Ishikawa (cell line): ENCODE data around the gene EVC2.

ENCODE experiments used
- CEBPB ChIP-seq: IDR thresholded peaks from 2 replicates; pipeline ENCODE4 v1.6.1; 2012
- CREB1 ChIP-seq: IDR thresholded peaks from 2 replicates; pipeline ENCODE4 v1.6.1; 2012; ENCODE audit warnings: low read depth
- EGR1 ChIP-seq: IDR thresholded peaks from 2 replicates; pipeline ENCODE4 v1.6.1; 2012
- EP300 ChIP-seq: IDR thresholded peaks from 2 replicates; pipeline ENCODE4 v1.6.1; 2012; ENCODE audit warnings: borderline replicate concordance
- FOXM1 ChIP-seq: IDR thresholded peaks from 2 replicates; pipeline ENCODE4 v1.6.1; 2012; ENCODE audit warnings: low read depth, borderline replicate concordance
- MAX ChIP-seq: IDR thresholded peaks from 2 replicates; pipeline ENCODE4 v1.6.1; 2012
- NFIC ChIP-seq: IDR thresholded peaks from 2 replicates; pipeline ENCODE4 v1.6.1; 2012
- RAD21 ChIP-seq: IDR thresholded peaks from 2 replicates; pipeline ENCODE4 v1.6.1; 2012; ENCODE audit warnings: low read depth
- REST ChIP-seq: IDR thresholded peaks from 2 replicates; pipeline ENCODE4 v1.6.1; 2012; ENCODE audit warnings: low read depth, mild to moderate bottlenecking
- TAF1 ChIP-seq: IDR thresholded peaks from 2 replicates; pipeline ENCODE4 v1.6.1; 2012; ENCODE audit warnings: low read depth, mild to moderate bottlenecking
- TCF12 ChIP-seq: IDR thresholded peaks from 2 replicates; pipeline ENCODE4 v1.6.1; 2012; ENCODE audit warnings: low read depth
- TEAD4 ChIP-seq: IDR thresholded peaks from 2 replicates; pipeline ENCODE4 v1.6.1; 2012
- USF1 ChIP-seq: IDR thresholded peaks from 2 replicates; pipeline ENCODE4 v1.6.1; 2012
- YY1 ChIP-seq: IDR thresholded peaks from 2 replicates; pipeline ENCODE4 v1.6.1; 2012; ENCODE audit warnings: low read depth
- ZBTB7A ChIP-seq: IDR thresholded peaks from 2 replicates; pipeline ENCODE4 v1.6.1; 2012; ENCODE audit warnings: low read depth

Gene EVC2

GRCh38 chr4:5751666-5752375, 43.5 kb upstream of the EVC2 start:
- no peak for TF ChIP-seq TEAD4
- no peak for TF ChIP-seq RAD21
- TF ChIP-seq EP300, result no peak
- no peak for TF ChIP-seq CEBPB
- no peak for TF ChIP-seq REST
- no peak for TF ChIP-seq USF1
- no peak for TF ChIP-seq ZBTB7A
- no peak for TF ChIP-seq FOXM1
- no peak for TF ChIP-seq CREB1
- no peak for TF ChIP-seq TCF12
- no peak for TF ChIP-seq YY1
- TF ChIP-seq MAX, result no peak
- TF ChIP-seq TAF1, result no peak
- TF ChIP-seq NFIC, result no peak
- TF ChIP-seq EGR1, result no peak

- TF ChIP-seq REST, result no peak
- TF ChIP-seq ZBTB7A, result no peak
- TF ChIP-seq YY1, result no peak
- no peak for TF ChIP-seq EP300
- no peak for TF ChIP-seq MAX
- no peak for TF ChIP-seq TCF12
- TF ChIP-seq FOXM1, result no peak
- no peak for TF ChIP-seq CREB1
- no peak for TF ChIP-seq EGR1
- TF ChIP-seq TEAD4, result no peak
- TF ChIP-seq TAF1, result no peak
- no peak for TF ChIP-seq NFIC
- TF ChIP-seq CEBPB, result no peak
- no peak for TF ChIP-seq RAD21
- TF ChIP-seq USF1, result no peak
These were observed 42.7 kb upstream of the EVC2 start for GRCh38 chr4:5750946-5751665.

GRCh38 chr4:5750052-5750945, 41.9 kb upstream of the EVC2 start:
- TF ChIP-seq YY1 (no peak), RAD21 (no peak), REST (no peak), FOXM1 (no peak), CREB1 (no peak), TCF12 (no peak), TAF1 (no peak), EP300 (no peak), TEAD4 (no peak), MAX (no peak), ZBTB7A (no peak), USF1 (no peak), NFIC (no peak), CEBPB (no peak), EGR1 (no peak)
